GM20000 (cell line): ENCODE results near the gene MBD3L4.
"Not testable (repeated sequence)": the region's sequence is repeated elsewhere in the genome, so short reads cannot be mapped to it uniquely, and the experiment has no call there.

Experiments used
- DNase-seq: peaks from one replicate; pipeline ENCODE4 v3.0.0; 2012; ENCODE audit warnings: low spot score
- CTCF ChIP-seq: IDR thresholded peaks from 2 replicates; pipeline ENCODE4 v1.5.1; 2012; ENCODE audit warnings: mild to moderate bottlenecking, control low read depth; ENCODE audit errors: extremely low read depth, missing control alignments

MBD3L4 gene

DNA sequence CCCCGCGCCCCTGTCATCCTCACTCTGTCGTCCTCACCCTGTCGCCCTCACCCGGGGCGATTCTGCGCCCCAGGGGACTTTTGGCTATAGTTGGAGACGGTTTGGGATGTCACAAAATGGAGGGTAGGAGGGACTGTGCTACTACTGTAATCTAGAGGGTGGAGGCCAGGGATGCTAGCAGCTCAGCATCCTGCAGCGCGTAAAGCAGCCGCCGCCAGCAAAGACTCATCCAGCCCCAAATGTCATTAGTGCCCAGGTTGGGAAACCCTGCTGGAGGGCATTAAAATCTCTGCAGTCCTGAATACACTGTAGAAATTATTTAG, 29.9 kb upstream of the MBD3L4 start:
- no peak for TF ChIP-seq CTCF
- DNase-seq = no peak

DNA sequence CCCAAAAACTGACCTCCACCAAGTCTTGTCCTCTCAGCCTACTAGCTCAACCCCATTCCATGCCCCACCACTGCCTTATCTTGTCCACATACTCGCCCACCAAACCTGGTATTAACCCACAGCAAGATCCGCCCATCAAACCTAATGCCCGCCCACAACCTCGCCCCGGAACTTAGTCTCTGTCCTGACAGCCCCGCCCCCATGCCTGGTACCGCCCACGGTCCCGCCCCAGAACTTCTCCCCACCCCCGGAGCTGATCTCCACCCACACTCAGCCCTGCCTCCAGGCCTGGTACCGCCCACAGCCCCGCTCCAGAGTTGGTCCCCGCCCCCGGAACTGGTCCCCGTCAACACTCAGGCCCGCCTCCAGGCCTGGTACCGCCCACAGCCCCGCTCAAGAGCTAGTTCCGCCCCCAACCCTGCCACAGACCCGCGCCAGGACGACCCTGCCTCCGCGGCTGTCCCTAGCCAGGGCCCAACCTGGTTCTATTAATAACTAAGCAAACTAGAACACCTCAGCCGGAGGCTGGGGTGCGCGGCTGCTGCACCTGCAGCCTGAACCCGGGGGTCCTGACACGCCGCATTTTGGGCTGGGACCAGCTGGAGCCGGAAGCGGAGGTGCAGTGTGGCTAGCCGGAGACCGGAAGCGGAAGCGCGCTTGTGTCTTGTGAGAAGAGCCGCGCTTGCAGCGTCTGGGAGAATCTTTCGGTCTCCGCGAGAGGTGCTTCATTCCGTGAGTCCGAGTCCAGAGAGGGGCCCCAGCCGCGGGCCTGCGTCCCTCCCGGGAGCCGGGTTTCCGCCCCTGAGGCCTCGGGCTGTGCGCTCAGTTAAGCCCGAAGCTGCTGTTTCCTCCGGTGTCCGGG, 29.3 kb upstream of the MBD3L4 start, which contains the start of gene ZNF557:
ZNF557 (plus strand) TSS at position 662 of the 862 bp plus-strand sequence. CDS start 5,372 bp downstream, outside the sequence.
- no peak for TF ChIP-seq CTCF
- peak; percentile 97 for DNase-seq

DNA sequence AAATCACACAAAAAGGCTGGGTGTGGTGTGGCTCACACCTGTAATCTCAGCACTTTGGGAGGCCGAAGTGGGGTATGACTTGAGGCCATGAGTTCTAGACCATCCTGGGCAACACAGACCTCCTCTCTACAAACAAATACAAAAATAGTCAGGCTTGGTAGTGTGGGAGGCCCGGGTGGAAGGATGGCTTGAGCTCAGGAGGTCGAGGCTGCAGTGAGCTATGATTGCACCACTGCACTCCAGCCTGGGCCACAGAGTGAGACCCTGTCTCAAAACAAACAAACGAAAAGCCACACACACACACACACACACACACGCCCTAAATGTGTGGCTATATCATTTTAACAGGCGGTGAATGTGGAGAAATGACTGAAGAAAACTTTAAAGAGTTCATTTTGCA, 28.6 kb upstream of the MBD3L4 start:
- no peak for DNase-seq
- TF ChIP-seq CTCF = no peak

DNA sequence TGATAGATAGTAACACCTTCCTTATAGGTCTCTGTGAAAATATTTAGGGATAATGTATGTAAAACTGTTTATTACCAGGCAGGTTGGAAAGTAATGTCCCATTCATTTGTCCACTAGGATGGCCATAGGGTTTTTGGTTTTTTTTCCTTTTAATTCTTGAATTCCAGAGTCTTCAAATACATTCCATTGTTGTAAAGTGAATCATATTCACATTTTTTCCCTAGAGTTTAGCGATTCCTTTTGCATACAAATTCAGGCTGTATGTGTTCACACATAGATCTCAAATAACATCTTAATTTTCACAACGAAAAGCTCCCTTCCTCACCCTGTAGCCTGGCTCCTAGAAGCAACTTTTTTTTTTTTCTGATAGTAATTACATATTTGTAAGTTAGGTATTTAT, 27.7 kb upstream of the MBD3L4 start:
- TF ChIP-seq CTCF = no peak
- DNase-seq = no peak

- not testable (repeated sequence) for DNase-seq
Observed at GRCh38 chr19:7067122-7067521, 27.1 kb upstream of the MBD3L4 start.

GRCh38 chr19:7063764-7064418, 23.9 kb upstream of the MBD3L4 start:
- no peak for TF ChIP-seq CTCF
- no peak for DNase-seq

- TF ChIP-seq CTCF = no peak
- no peak for DNase-seq
Observed at GRCh38 chr19:7063339-7063738, 23.4 kb upstream of the MBD3L4 start.

GRCh38 chr19:7059977-7060376, 20.0 kb upstream of the MBD3L4 start:
- not testable (repeated sequence) for DNase-seq

- not testable (repeated sequence) for DNase-seq
Observed at GRCh38 chr19:7058576-7058975, 18.6 kb upstream of the MBD3L4 start, which contains the start of gene MBD3L3. Gene MBD3L3 (minus strand): TSS chr19:7058676. CDS start chr19:7058605, 71 bp downstream.

GRCh38 chr19:7056371-7056770, 16.4 kb upstream of the MBD3L4 start:
- not testable (repeated sequence) for DNase-seq

DNA sequence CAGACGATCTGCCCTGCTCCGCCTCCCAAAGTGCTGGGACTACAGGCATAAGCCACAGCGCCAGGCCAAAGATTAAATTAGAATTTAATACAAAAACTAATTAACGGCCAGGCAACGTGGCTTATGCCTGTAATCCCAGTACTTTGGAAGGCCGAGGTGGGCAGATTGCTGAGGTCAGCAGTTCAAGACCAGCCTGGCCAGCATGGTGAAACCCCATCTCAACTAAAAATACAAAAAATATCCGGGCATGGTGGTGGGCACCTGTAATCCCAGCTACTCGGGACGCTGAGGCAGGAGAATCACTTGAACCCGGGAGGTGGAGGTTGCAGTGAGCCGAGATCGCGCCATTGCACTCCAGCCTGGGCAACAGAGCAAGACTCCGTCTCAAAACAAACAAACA, 15.7 kb upstream of the MBD3L4 start:
- not testable (repeated sequence) for DNase-seq

DNA sequence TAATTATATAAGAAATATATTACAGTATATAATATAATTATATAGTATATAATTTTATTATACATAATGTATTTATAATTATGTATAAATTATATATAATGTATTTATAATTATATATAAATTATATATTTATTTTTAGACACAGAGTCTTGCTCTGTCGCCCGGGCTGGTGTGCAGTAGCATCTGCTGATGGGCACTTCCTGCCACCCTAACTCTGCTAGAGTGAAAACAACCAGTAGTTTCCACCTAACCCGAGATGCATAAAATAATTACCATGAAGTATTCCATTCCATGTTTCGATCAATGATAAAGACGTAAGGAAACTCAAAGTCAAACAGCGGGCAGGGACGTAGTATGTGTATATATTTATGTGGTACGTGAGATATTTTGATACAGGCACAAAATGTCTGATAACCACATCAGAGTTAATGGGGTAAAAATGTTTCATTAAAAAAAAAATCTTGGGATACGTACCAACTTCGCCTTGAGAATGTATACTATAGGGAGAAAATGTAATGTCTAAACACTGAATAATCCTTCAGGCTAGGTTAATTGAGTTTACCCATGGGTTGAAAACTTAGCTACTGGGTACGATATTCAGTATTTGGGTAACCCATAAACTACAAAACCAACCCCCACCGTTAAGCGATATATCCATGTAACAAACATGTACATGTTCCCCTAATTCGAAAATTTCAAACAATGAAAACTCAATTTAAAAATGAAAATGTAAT, 14.8 kb upstream of the MBD3L4 start:
- DNase-seq = not testable (repeated sequence)

DNA sequence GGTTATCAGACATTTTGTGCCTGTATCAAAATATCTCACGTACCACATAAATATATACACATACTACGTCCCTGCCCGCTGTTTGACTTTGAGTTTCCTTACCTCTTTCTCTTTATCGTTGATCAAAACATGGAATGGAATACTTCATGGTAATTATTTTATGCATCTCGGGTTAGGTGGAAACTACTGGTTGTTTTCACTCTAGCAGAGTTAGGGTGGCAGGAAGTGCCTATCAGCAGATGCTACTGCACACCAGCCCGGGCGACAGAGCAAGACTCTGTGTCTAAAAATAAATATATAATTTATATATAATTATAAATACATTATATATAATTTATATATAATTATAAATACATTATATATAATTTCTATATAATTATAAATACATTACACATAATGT, 12.9 kb upstream of the MBD3L4 start:
- not testable (repeated sequence) for DNase-seq
